ENCODE measurements around the gene IL2RG. TPM values are rescaled to one million over a fixed set of nuclear protein-coding genes. Genes with fewer than 3 reads are reported as not detected.

The IL2RG gene
- total and polyA plus RNA-seq, 10 of the 15 experiments (the other 5 are each of a cell fraction or from before 2014, with no cell fraction given): 63.9 to 686 (median 183) TPM

DNA sequence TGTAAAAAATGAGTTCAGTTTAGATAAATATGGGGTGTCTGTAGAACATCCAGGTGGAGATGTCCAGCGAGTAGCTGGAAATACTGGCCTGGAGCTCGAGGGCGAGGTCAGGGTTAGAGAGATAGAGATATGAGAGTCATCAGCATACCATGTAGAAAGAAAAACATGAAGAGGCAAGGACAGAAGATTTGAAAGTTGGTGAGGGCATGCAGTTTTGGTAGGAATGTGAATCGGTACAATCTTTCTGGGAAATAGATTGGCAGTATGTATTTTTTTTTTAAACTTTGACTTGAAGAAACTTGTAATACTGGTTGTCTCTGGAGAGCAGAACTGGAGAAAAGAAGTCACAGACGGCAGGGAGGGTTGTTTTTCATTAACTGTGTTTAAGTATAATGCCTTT is 40.8 kb downstream of the IL2RG start:
- Histone ChIP-seq H2AFZ (ENCODE audit: control insufficient read depth, low read depth, low read length) (no peak overlapping the region), H3K4me3 (no peak overlapping the region), H3K36me3 (ENCODE audit: control insufficient read depth in 2 of 2, insufficient read depth in 2 of 2, low read length in 1 of 2) (no peaks in the 10 kb centered on the region), H3K79me2 (ENCODE audit: control insufficient read depth, insufficient read depth, low read length) (peaks cover 14% of the 10 kb centered on the region), H3K9me3 (replicated peaks; ENCODE audit: control insufficient read depth, insufficient read depth, low read length) (no peaks in the 10 kb centered on the region), H3K27ac (ENCODE audit: control insufficient read depth, insufficient read depth) (no peak overlapping the region), H3K4me2 (ENCODE audit: control insufficient read depth, insufficient read depth) (no peak overlapping the region), H3K9ac (ENCODE audit: control insufficient read depth, insufficient read depth, low read length) (no peak overlapping the region), H4K20me1 (ENCODE audit: control insufficient read depth, insufficient read depth) (no peaks in the 10 kb centered on the region), H3K27me3 (replicated peaks in 1 of 2; ENCODE audit: control insufficient read depth in 2 of 2, insufficient read depth in 2 of 2, low read length in 1 of 2) (no peaks in the 10 kb centered on the region), H3K4me1 (ENCODE audit: control insufficient read depth, insufficient read depth, low read length) (no peaks in the 10 kb centered on the region)
- 55% methylated on average over 5 of the region's 5 CpGs for WGBS (ENCODE audit: insufficient coverage, insufficient replicate concordance, low lambda C conversion rate, missing lambda C conversion rate)
- BruUV-seq (replicated peaks): no TSS peak
- POLR2A ChIA-PET: no interaction called here
- TF ChIP-seq STAT1 (conservative IDR thresholded peaks at IDR 0.05) (no peak), NR2C2 (IDR thresholded peaks at IDR 0.05; ENCODE audit: borderline replicate concordance, control insufficient read depth, insufficient read length, low read depth) (no peak), POU2F2 (IDR thresholded peaks at IDR 0.05; ENCODE audit: borderline replicate concordance, low read depth, low read length) (no peak), CTCF (IDR thresholded peaks at IDR 0.05 in 2 of 3, conservative IDR thresholded peaks at IDR 0.05 in 1 of 3; ENCODE audit: control insufficient read depth in 2 of 3, extremely low read depth in 1 of 3, insufficient read depth in 1 of 3, low read depth in 3 of 3, low read length in 3 of 3) (no peak), SKIL (IDR thresholded peaks at IDR 0.05; ENCODE audit: low read depth, poor library complexity, severe bottlenecking) (no peak), JUNB (IDR thresholded peaks at IDR 0.05) (no peak), KAT2A (conservative IDR thresholded peaks at IDR 0.05; ENCODE audit: control insufficient read depth, low read depth, low read length) (no peak), PKNOX1 (IDR thresholded peaks at IDR 0.05) (no peak), HCFC1 (IDR thresholded peaks at IDR 0.05; ENCODE audit: low read length) (no peak), PAX8 (IDR thresholded peaks at IDR 0.05) (no peak), ZZZ3 (IDR thresholded peaks at IDR 0.05; ENCODE audit: control insufficient read depth, insufficient read length, low read depth) (no peak), NFIC (IDR thresholded peaks at IDR 0.05; ENCODE audit: low read depth, low read length) (no peak), EED (IDR thresholded peaks at IDR 0.05; ENCODE audit: low read depth) (no peak), ZNF207 (IDR thresholded peaks at IDR 0.05; ENCODE audit: borderline replicate concordance) (no peak), HSF1 (IDR thresholded peaks at IDR 0.05; ENCODE audit: low read depth, low read length) (no peak), SRF (IDR thresholded peaks at IDR 0.05; ENCODE audit: low read depth in 2 of 2, low read length in 2 of 2) (no peak)
- intact Hi-C loops (cut with micrococcal nuclease; ENCODE audit: unreplicated experiment): no loop called here
- RAD21 ChIA-PET (ENCODE audit: unreplicated experiment): interaction anchor here (0.6 kb wide), 1 partner anchor 33 kb away, joined by 3 read pairs; no protein-coding TSS in a partner anchor
- FAIRE-seq: no peak
- in situ Hi-C loops (cut with MboI): no loop called here
- DNase-seq (ENCODE audit: low read depth, low spot score): no peak
- no peak for ATAC-seq
- SMC1A ChIA-PET (ENCODE audit: uncharacterized antibody, unreplicated experiment): no interaction called here
- CTCF ChIA-PET: interaction anchor here (0.7 kb wide), 1 partner anchor 35 kb away, joined by 5 read pairs; no protein-coding TSS in a partner anchor

Data from GM12878 (cell line).